ENCODE data around the gene PCBP3.

The PCBP3 gene

GRCh38 chr21:45986316-45987051 is 343.0 kb downstream of the PCBP3 start:
- TF ChIP-seq EZH2phosphoT487 (conservative IDR thresholded peaks at IDR 0.05; ENCODE audit: low read length): no peak
- TF ChIP-seq, protein P1, sequence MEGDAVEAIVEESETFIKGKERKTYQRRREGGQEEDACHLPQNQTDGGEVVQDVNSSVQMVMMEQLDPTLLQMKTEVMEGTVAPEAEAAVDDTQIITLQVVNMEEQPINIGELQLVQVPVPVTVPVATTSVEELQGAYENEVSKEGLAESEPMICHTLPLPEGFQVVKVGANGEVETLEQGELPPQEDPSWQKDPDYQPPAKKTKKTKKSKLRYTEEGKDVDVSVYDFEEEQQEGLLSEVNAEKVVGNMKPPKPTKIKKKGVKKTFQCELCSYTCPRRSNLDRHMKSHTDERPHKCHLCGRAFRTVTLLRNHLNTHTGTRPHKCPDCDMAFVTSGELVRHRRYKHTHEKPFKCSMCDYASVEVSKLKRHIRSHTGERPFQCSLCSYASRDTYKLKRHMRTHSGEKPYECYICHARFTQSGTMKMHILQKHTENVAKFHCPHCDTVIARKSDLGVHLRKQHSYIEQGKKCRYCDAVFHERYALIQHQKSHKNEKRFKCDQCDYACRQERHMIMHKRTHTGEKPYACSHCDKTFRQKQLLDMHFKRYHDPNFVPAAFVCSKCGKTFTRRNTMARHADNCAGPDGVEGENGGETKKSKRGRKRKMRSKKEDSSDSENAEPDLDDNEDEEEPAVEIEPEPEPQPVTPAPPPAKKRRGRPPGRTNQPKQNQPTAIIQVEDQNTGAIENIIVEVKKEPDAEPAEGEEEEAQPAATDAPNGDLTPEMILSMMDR (IDR thresholded peaks at IDR 0.05; ENCODE audit: insufficient read depth, low read length, poor library complexity, severe bottlenecking): no peak
- no peaks in the 10 kb centered on the region for H3K27me3 ChIP-seq (ENCODE audit: low read length)
- no peak overlapping the region for H3K27ac ChIP-seq (ENCODE audit: low read depth, low read length)
- no peak overlapping the region for H2AFZ ChIP-seq (ENCODE audit: low read depth, low read length, severe bottlenecking)
- no peaks in the 10 kb centered on the region for H4K20me1 ChIP-seq (ENCODE audit: low read depth, low read length)
- H3K9me3 ChIP-seq (ENCODE audit: insufficient read depth, low read length): no peaks in the 10 kb centered on the region
- H3K36me3 ChIP-seq (ENCODE audit: low read length): no peaks in the 10 kb centered on the region
- H3K9ac ChIP-seq (ENCODE audit: low read length): no peak overlapping the region
- no peak overlapping the region for H3K4me2 ChIP-seq (ENCODE audit: low read depth, low read length, poor library complexity, severe bottlenecking)
- no peaks in the 10 kb centered on the region for H3K79me2 ChIP-seq (ENCODE audit: insufficient read depth, low read length)
- no peak overlapping the region for H3K4me3 ChIP-seq (ENCODE audit: insufficient read depth, low read length, poor library complexity, severe bottlenecking)
- H3K9me2 ChIP-seq (replicated peaks; ENCODE audit: insufficient read depth, low read length): no peaks in the 10 kb centered on the region
- H3F3A ChIP-seq (ENCODE audit: insufficient read depth): no peaks in the 10 kb centered on the region

GRCh38 chr21:45987121-45987711 is 343.7 kb downstream of the PCBP3 start:
- TF ChIP-seq, protein P1 (IDR thresholded peaks at IDR 0.05; ENCODE audit: insufficient read depth, low read length, poor library complexity, severe bottlenecking): no peak
- no peak for TF ChIP-seq EZH2phosphoT487 (conservative IDR thresholded peaks at IDR 0.05; ENCODE audit: low read length)

GRCh38 chr21:45988366-45989347 is 345.1 kb downstream of the PCBP3 start:
- Histone ChIP-seq H3K79me2 (ENCODE audit: insufficient read depth, low read length) (no peaks in the 10 kb centered on the region), H3K9me2 (replicated peaks; ENCODE audit: insufficient read depth, low read length) (no peaks in the 10 kb centered on the region), H3K27me3 (ENCODE audit: low read length) (no peaks in the 10 kb centered on the region)

More at GRCh38 chr21:45987121-45987711, 343.7 kb downstream of the PCBP3 start:
- Histone ChIP-seq H3K27ac (ENCODE audit: low read depth, low read length) (no peak overlapping the region), H2AFZ (ENCODE audit: low read depth, low read length, severe bottlenecking) (no peak overlapping the region), H3K9me2 (replicated peaks; ENCODE audit: insufficient read depth, low read length) (no peaks in the 10 kb centered on the region), H3K9ac (ENCODE audit: low read length) (no peak overlapping the region), H4K20me1 (ENCODE audit: low read depth, low read length) (no peaks in the 10 kb centered on the region), H3K9me3 (ENCODE audit: insufficient read depth, low read length) (no peaks in the 10 kb centered on the region), H3K4me2 (ENCODE audit: low read depth, low read length, poor library complexity, severe bottlenecking) (no peak overlapping the region), H3K79me2 (ENCODE audit: insufficient read depth, low read length) (no peaks in the 10 kb centered on the region), H3K36me3 (ENCODE audit: low read length) (no peaks in the 10 kb centered on the region), H3K27me3 (ENCODE audit: low read length) (no peaks in the 10 kb centered on the region), H3K4me3 (ENCODE audit: insufficient read depth, low read length, poor library complexity, severe bottlenecking) (no peak overlapping the region), H3F3A (ENCODE audit: insufficient read depth) (no peaks in the 10 kb centered on the region)

More at GRCh38 chr21:45988366-45989347, 345.1 kb downstream of the PCBP3 start:
- Histone ChIP-seq H3F3A (ENCODE audit: insufficient read depth) (no peaks in the 10 kb centered on the region), H3K36me3 (ENCODE audit: low read length) (no peaks in the 10 kb centered on the region), H2AFZ (ENCODE audit: low read depth, low read length, severe bottlenecking) (no peak overlapping the region), H3K27ac (ENCODE audit: low read depth, low read length) (no peak overlapping the region), H3K9ac (ENCODE audit: low read length) (no peak overlapping the region), H4K20me1 (ENCODE audit: low read depth, low read length) (no peaks in the 10 kb centered on the region), H3K9me3 (ENCODE audit: insufficient read depth, low read length) (no peaks in the 10 kb centered on the region), H3K4me3 (ENCODE audit: insufficient read depth, low read length, poor library complexity, severe bottlenecking) (no peak overlapping the region), H3K4me2 (ENCODE audit: low read depth, low read length, poor library complexity, severe bottlenecking) (no peak overlapping the region)
- TF ChIP-seq EZH2phosphoT487 (conservative IDR thresholded peaks at IDR 0.05; ENCODE audit: low read length): no peak
- TF ChIP-seq, protein P1 (IDR thresholded peaks at IDR 0.05; ENCODE audit: insufficient read depth, low read length, poor library complexity, severe bottlenecking): no peak

Data from SU-DHL-6 (cell line).